IMR-90 (cell line): ENCODE data around the gene CITED4. TPM values are rescaled to one million over a fixed set of nuclear protein-coding genes. Genes with fewer than 3 reads are reported as not detected.
A peak's percentile ranks its signal among the peaks of the same experiment; 100 is the strongest.

Experiments used
- ATAC-seq: fragments of 200-7000 bp; cut with Tn5 transposase; 2 replicates; pipeline ENCODE4 v1.9.1; 2020; ENCODE audit warnings: low read depth, mild to moderate bottlenecking, moderate library complexity
- BruUV-seq: library from RNA; stranded (reverse); fragments of 400-500 nt; replicated peaks from 2 replicates; lab custom pipeline; 2021; lab: Mats Ljungman, UMichigan
- CTCF ChIA-PET: fragments of 300-600 bp; formaldehyde crosslinking; extraction: SDS; loops from one replicate; lab custom pipeline; 2021; ENCODE audit warnings: antibody characterized with exemption; lab: Yijun Ruan, JAX
- POLR2A ChIA-PET: fragments of 300-600 bp; sonication (Branson Sonifier 250); formaldehyde crosslinking; loops from one replicate; lab custom pipeline; 2022; ENCODE audit warnings: antibody characterized with exemption; ENCODE audit not compliant: unreplicated experiment; lab: Charles Lee
- DNase-seq: peaks from one replicate; pipeline ENCODE4 v3.0.0; 2013
- H2AFZ ChIP-seq: replicated peaks from 2 replicates; pipeline ENCODE3; 2013; ENCODE audit warnings: low read length, mild to moderate bottlenecking; ENCODE audit not compliant: poor library complexity
- H2AK5ac ChIP-seq: 2 replicates; pipeline ENCODE4 v1.6.1; 2013; ENCODE audit warnings: low read depth, low read length, inconsistent platforms
- H2AK9ac ChIP-seq: replicated peaks from 2 replicates; pipeline ENCODE3; 2013; ENCODE audit warnings: mild to moderate bottlenecking, low read depth, low read length, moderate library complexity; ENCODE audit not compliant: poor library complexity
- H2BK120ac ChIP-seq: 2 replicates; pipeline ENCODE4 v1.6.1; 2013; ENCODE audit warnings: low read depth, low read length, inconsistent platforms
- H2BK15ac ChIP-seq: 3 replicates; pipeline ENCODE4 v1.6.1; 2013; ENCODE audit warnings: low read depth, low read length, inconsistent platforms
- H2BK20ac ChIP-seq: 2 replicates; pipeline ENCODE4 v1.6.1; 2013; ENCODE audit warnings: low read depth, mild to moderate bottlenecking, inconsistent platforms, low read length, moderate library complexity
- H2BK5ac ChIP-seq: 2 replicates; pipeline ENCODE4 v1.6.1; 2013; ENCODE audit warnings: mild to moderate bottlenecking, low read depth, low read length, inconsistent platforms; ENCODE audit not compliant: poor library complexity, severe bottlenecking
- H3K14ac ChIP-seq: replicated peaks from 2 replicates; pipeline ENCODE4 v1.6.1; 2013; ENCODE audit warnings: low read depth, low read length, inconsistent platforms
- H3K18ac ChIP-seq: 2 replicates; pipeline ENCODE4 v1.6.1; 2013; ENCODE audit warnings: low read depth, low read length, control low read depth
- H3K23ac ChIP-seq: 2 replicates; pipeline ENCODE4 v1.6.1; 2013; ENCODE audit warnings: low read depth, low read length, inconsistent platforms
- H3K27ac ChIP-seq: 2 replicates; pipeline ENCODE4 v1.5.1; 2013; ENCODE audit warnings: mild to moderate bottlenecking, control low read depth, low read length; ENCODE audit not compliant: insufficient read depth
- H3K27me3 ChIP-seq: 2 replicates; pipeline ENCODE4 v1.6.1; 2013; ENCODE audit warnings: low read length; ENCODE audit not compliant: control insufficient read depth, insufficient read depth
- H3K36me3 ChIP-seq: 2 replicates; pipeline ENCODE4 v1.6.1; 2013; ENCODE audit warnings: low read length, mixed read lengths; ENCODE audit not compliant: control insufficient read depth, insufficient read depth
- H3K4ac ChIP-seq: 2 replicates; pipeline ENCODE4 v1.6.1; 2013; ENCODE audit warnings: low read depth, low read length, inconsistent platforms
- H3K4me1 ChIP-seq: 2 replicates; pipeline ENCODE4 v1.6.1; 2013; ENCODE audit warnings: low read length, mixed read lengths; ENCODE audit not compliant: control insufficient read depth, insufficient read depth
- H3K4me2 ChIP-seq: 2 replicates; pipeline ENCODE4 v1.6.1; 2013; ENCODE audit warnings: low read depth, mild to moderate bottlenecking, control low read depth, low read length, moderate library complexity
- H3K4me3 ChIP-seq: 2 replicates; pipeline ENCODE4 v1.5.1; 2013; ENCODE audit warnings: low read depth, mild to moderate bottlenecking, control low read depth, low read length, moderate library complexity; ENCODE audit not compliant: insufficient read depth
- H3K56ac ChIP-seq: 2 replicates; pipeline ENCODE4 v1.6.1; 2013; ENCODE audit warnings: low read length, inconsistent platforms; ENCODE audit not compliant: insufficient read depth; ENCODE audit errors: extremely low read depth
- H3K79me1 ChIP-seq, 2 experiments: 2 replicates each; pipeline ENCODE4 v1.6.1; 2013; ENCODE audit warnings: low read length in 2 of 2, inconsistent platforms in 1 of 2, low read depth in 1 of 2
- H3K9ac ChIP-seq: 2 replicates; pipeline ENCODE4 v1.6.1; 2013; ENCODE audit warnings: low read depth, low read length, control low read depth
- H3K9me1 ChIP-seq: 2 replicates; pipeline ENCODE4 v1.6.1; 2013; ENCODE audit warnings: low read length, inconsistent platforms; ENCODE audit not compliant: insufficient read depth
- H3K9me3 ChIP-seq: 2 replicates; pipeline ENCODE4 v1.6.1; 2013; ENCODE audit warnings: low read length; ENCODE audit not compliant: control insufficient read depth, insufficient read depth
- H4K20me1 ChIP-seq: 2 replicates; pipeline ENCODE4 v1.6.1; 2013; ENCODE audit warnings: low read length, inconsistent platforms; ENCODE audit not compliant: insufficient read depth
- H4K5ac ChIP-seq: 2 replicates; pipeline ENCODE4 v1.6.1; 2013; ENCODE audit warnings: mild to moderate bottlenecking, low read depth, low read length, control low read depth
- H4K8ac ChIP-seq, 2 experiments: 2 replicates each; pipeline ENCODE4 v1.6.1; 2013; ENCODE audit warnings: low read depth in 2 of 2, low read length in 2 of 2, control low read depth in 1 of 2, inconsistent platforms in 1 of 2
- H4K91ac ChIP-seq: 2 replicates; pipeline ENCODE4 v1.6.1; 2013; ENCODE audit warnings: low read depth, low read length, inconsistent platforms; ENCODE audit not compliant: insufficient read depth
- CEBPB ChIP-seq: IDR thresholded peaks from 2 replicates; pipeline ENCODE4 v1.6.1; 2012; ENCODE audit warnings: low read depth, low read length, improper control_type of control experiment
- FOS ChIP-seq: fragments of 150-350 bp; IDR thresholded peaks from 2 replicates; pipeline ENCODE4 v1.6.1; 2016; ENCODE audit warnings: low read depth, low read length
- MAFK ChIP-seq: IDR thresholded peaks from 2 replicates; pipeline ENCODE4 v1.6.1; 2012; ENCODE audit warnings: low read depth, low read length, improper control_type of control experiment
- NFE2L2 ChIP-seq: fragments of 150-350 bp; IDR thresholded peaks from 2 replicates; pipeline ENCODE4 v1.6.1; 2016; ENCODE audit warnings: low read depth, mild to moderate bottlenecking, low read length
- POLR2A ChIP-seq: IDR thresholded peaks from 2 replicates; pipeline ENCODE4 v1.6.1; 2012; ENCODE audit warnings: mild to moderate bottlenecking, low read depth, low read length
- RCOR1 ChIP-seq: IDR thresholded peaks from 2 replicates; pipeline ENCODE4 v1.6.1; 2012; ENCODE audit warnings: mild to moderate bottlenecking, low read length, improper control_type of control experiment; ENCODE audit not compliant: insufficient replicate concordance
- USF2 ChIP-seq: fragments of 150-350 bp; IDR thresholded peaks from 2 replicates; pipeline ENCODE4 v1.6.1; 2017; ENCODE audit warnings: mild to moderate bottlenecking, antibody characterized with exemption, low read length, low read depth
- WGBS, 2 experiments: methylation state at CpG; one replicate each; pipeline versions ENCODE4 v1.1.5 to v1.1.7; 2013; ENCODE audit warnings: missing lambda C conversion rate in 2 of 2; ENCODE audit not compliant: insufficient read length in 1 of 2; ENCODE audit errors: extremely low coverage in 2 of 2; 5-methylcytosine and 5-hydroxymethylcytosine counted together
- dilution Hi-C: fragments of 300-500 bp; cut with HindIII; formaldehyde crosslinking; loops from one replicate; pipeline ENCODE4 v1.14.3; 2018; ENCODE audit warnings: low sequenced_read_pairs; ENCODE audit not compliant: unreplicated experiment
- in situ Hi-C: fragments of 300-500 bp; cut with MboI; formaldehyde crosslinking; loops from 3 replicates; pipeline ENCODE4 v1.14.3; 2019; ENCODE audit warnings: low sequenced_read_pairs, inconsistent platforms, mixed read lengths
- intact Hi-C: fragments of 100-400 bp; cut with micrococcal nuclease; formaldehyde crosslinking; loops from 2 replicates; pipeline ENCODE4 v1.10.0; 2022
- polyA plus RNA-seq, 3 experiments: library from polyadenylated mRNA; depleted of rRNA; stranded (reverse); fragments of >200 nt; gene quantifications; 2 replicates each; pipeline ENCODE4 v1.2.3, GENCODE V29; 2012; ENCODE audit warnings: low replicate concordance in 1 of 3
- total RNA-seq: library from RNA; depleted of rRNA; stranded (reverse); fragments of >200 nt; gene quantifications from 2 replicates; pipeline ENCODE4 v1.2.3, GENCODE V29; 2012

Gene CITED4
- total and polyA plus RNA-seq, 2 of the 4 experiments (the other 2 are of a cell fraction), result under 0.01 to 1.6 TPM

GRCh38 chr1:40890771-40891170, 28.6 kb upstream of the CITED4 start:
- Histone ChIP-seq H3K23ac (no peak overlapping the region), H2AK9ac (no peak overlapping the region), H4K20me1 (no peaks in the 10 kb centered on the region), H2BK20ac (no peak overlapping the region), H4K91ac (no peak overlapping the region), H2BK5ac (no peak overlapping the region), H4K5ac (no peak overlapping the region), H3K14ac (no peak overlapping the region), H2BK120ac (no peak overlapping the region), H3K36me3 (no peaks in the 10 kb centered on the region), H3K27me3 (peaks cover 8% of the 10 kb centered on the region; the same call in 1 of the 2 replicates), H3K9me3 (peaks cover 11% of the 10 kb centered on the region), H3K9ac (no peak overlapping the region), H2BK15ac (no peak overlapping the region), H2AK5ac (peak overlapping the region; percentile 10; the same call in 1 of the 2 replicates), H3K9me1 (no peaks in the 10 kb centered on the region), H4K8ac (no peak overlapping the region), H3K4ac (no peak overlapping the region), H2AFZ (no peak overlapping the region), H3K4me2 (no peak overlapping the region), H3K18ac (no peak overlapping the region), H3K79me1 (no peaks in the 10 kb centered on the region), H3K4me1 (no peaks in the 10 kb centered on the region), H3K4me3 (no peak overlapping the region), H3K56ac (no peak overlapping the region), H3K27ac (no peak overlapping the region)
- no TSS peak for BruUV-seq
- WGBS, 2 experiments, result no CpG with 5 or more reads among the region's 2 CpGs
- CTCF ChIA-PET, result no interaction called here
- DNase-seq (no peak), ATAC-seq (no peak)
- POLR2A ChIA-PET, result no interaction called here
- intact Hi-C loops (no loop called here), in situ Hi-C loops (no loop called here), dilution Hi-C loops (no loop called here)
- no peak for TF ChIP-seq FOS
- TF ChIP-seq RCOR1, result no peak
- no peak for TF ChIP-seq POLR2A
- no peak for TF ChIP-seq CEBPB
- no peak for TF ChIP-seq USF2
- TF ChIP-seq NFE2L2, result no peak
- TF ChIP-seq MAFK, result no peak
